ENCODE results near the gene ZNF57.
"Not testable (repeated sequence)": the region's sequence is repeated elsewhere in the genome, so short reads cannot be mapped to it uniquely, and the experiment has no call there.

ZNF57 gene

GRCh38 chr19:2902590-2903218 is 2.0 kb downstream of the ZNF57 start:
- peak; percentile 30 for DNase-seq

- DNase-seq, result not testable (repeated sequence)
Observed at GRCh38 chr19:2903326-2903725, 2.6 kb downstream of the ZNF57 start.

GRCh38 chr19:2905918-2906519 is 5.3 kb downstream of the ZNF57 start:
- DNase-seq, result no peak

GRCh38 chr19:2906631-2907195 is 6.0 kb downstream of the ZNF57 start:
- DNase-seq, result no peak

- no peak for DNase-seq
Observed at GRCh38 chr19:2912306-2912705, 11.6 kb downstream of the ZNF57 start.

GRCh38 chr19:2917275-2918184 is 16.8 kb downstream of the ZNF57 start:
- DNase-seq, result no peak

GRCh38 chr19:2922987-2923386 is 22.3 kb downstream of the ZNF57 start:
- DNase-seq, result no peak

GRCh38 chr19:2923510-2923909 is 22.8 kb downstream of the ZNF57 start:
- DNase-seq, result no peak

- DNase-seq, result no peak
Observed at GRCh38 chr19:2926341-2927031, 25.8 kb downstream of the ZNF57 start.

GRCh38 chr19:2927032-2927430 is 26.3 kb downstream of the ZNF57 start:
- no peak for DNase-seq

GRCh38 chr19:2933490-2933910 is 32.8 kb downstream of the ZNF57 start:
- DNase-seq, result no peak

- not testable (repeated sequence) for DNase-seq
Observed at GRCh38 chr19:2935863-2936262, 35.1 kb downstream of the ZNF57 start.

GRCh38 chr19:2942928-2943640 is 42.4 kb downstream of the ZNF57 start:
- no peak for DNase-seq

- no peak for DNase-seq
Observed at GRCh38 chr19:2944403-2944774, 43.7 kb downstream of the ZNF57 start.

- peak; percentile 97 for DNase-seq
Observed at GRCh38 chr19:2944775-2945574, 44.2 kb downstream of the ZNF57 start, which contains the start of gene ZNF77. ZNF77 (minus strand) TSS chr19:2944971; CDS start chr19:2944840, 131 bp downstream.

- DNase-seq, result no peak
Observed at GRCh38 chr19:2945575-2946184, 45.0 kb downstream of the ZNF57 start.

- DNase-seq, result no peak
Observed at GRCh38 chr19:2949939-2950285, 49.2 kb downstream of the ZNF57 start.

GRCh38 chr19:2950286-2951124 is 49.8 kb downstream of the ZNF57 start:
- DNase-seq, result peak; percentile 100

GRCh38 chr19:2952953-2953481 is 52.3 kb downstream of the ZNF57 start:
- DNase-seq, result no peak

GRCh38 chr19:2957160-2957559 is 56.4 kb downstream of the ZNF57 start:
- DNase-seq, result no peak

Data from activated CD8-positive, alpha-beta memory T cell treated with anti-CD3 and anti-CD28 coated beads, Interleukin-2, amount 50 U/mL, for 48 hours (primary cell).